ENCODE data around the gene TTN.

Gene TTN

GRCh38 chr2:178506949-178507348 is 300.3 kb downstream of the TTN start:
- TF ChIP-seq POU6F1 (CRISPR knock-in tag; IDR thresholded peaks at IDR 0.05; ENCODE audit: borderline replicate concordance, low read depth) (no peak), OSR1 (CRISPR knock-in tag; IDR thresholded peaks at IDR 0.05) (no peak), ESRRG (CRISPR knock-in tag; IDR thresholded peaks at IDR 0.05) (no peak), TCF4 (CRISPR knock-in tag; IDR thresholded peaks at IDR 0.05; ENCODE audit: borderline replicate concordance) (no peak), TSHZ2 (CRISPR knock-in tag; IDR thresholded peaks at IDR 0.05) (no peak), TOX (CRISPR knock-in tag; IDR thresholded peaks at IDR 0.05; ENCODE audit: borderline replicate concordance) (no peak), ZNF565 (CRISPR knock-in tag; conservative IDR thresholded peaks at IDR 0.05; ENCODE audit: low read depth) (no peak), ZFP30 (CRISPR knock-in tag; IDR thresholded peaks at IDR 0.05) (no peak), GLIS3 (CRISPR knock-in tag; IDR thresholded peaks at IDR 0.05) (no peak), ARNTL (CRISPR knock-in tag; IDR thresholded peaks at IDR 0.05; ENCODE audit: borderline replicate concordance, low read depth) (no peak)
- no peak for ATAC-seq

- ATAC-seq: no peak
- TF ChIP-seq ZC3H10 (CRISPR knock-in tag; IDR thresholded peaks at IDR 0.05) (no peak), ISL1 (CRISPR knock-in tag; IDR thresholded peaks at IDR 0.05) (no peak), ARNTL (CRISPR knock-in tag; IDR thresholded peaks at IDR 0.05; ENCODE audit: borderline replicate concordance, low read depth) (no peak), ESRRG (CRISPR knock-in tag; IDR thresholded peaks at IDR 0.05) (no peak), BACH2 (CRISPR knock-in tag; IDR thresholded peaks at IDR 0.05; ENCODE audit: borderline replicate concordance) (no peak), SNAI2 (CRISPR knock-in tag; IDR thresholded peaks at IDR 0.05) (no peak), CSRNP3 (CRISPR knock-in tag; IDR thresholded peaks at IDR 0.05) (no peak), RARB (CRISPR knock-in tag; IDR thresholded peaks at IDR 0.05) (no peak), ZNF70 (CRISPR knock-in tag; IDR thresholded peaks at IDR 0.05) (no peak), PATZ1 (CRISPR knock-in tag; IDR thresholded peaks at IDR 0.05; ENCODE audit: borderline replicate concordance) (no peak), CREB5 (CRISPR knock-in tag; IDR thresholded peaks at IDR 0.05; ENCODE audit: low read depth) (no peak), ZFP3 (CRISPR knock-in tag; IDR thresholded peaks at IDR 0.05) (no peak), POU6F1 (CRISPR knock-in tag; IDR thresholded peaks at IDR 0.05; ENCODE audit: borderline replicate concordance, low read depth) (no peak), CSDC2 (CRISPR knock-in tag; IDR thresholded peaks at IDR 0.05) (no peak)
These were observed 300.7 kb downstream of the TTN start for GRCh38 chr2:178506524-178506923.

Measured in SK-N-SH treated with all-trans-retinoic acid at 6 μM for 48 hours (cell line).